Ishikawa (cell line): ENCODE measurements around the gene PIWIL1.

Experiments used
- CREB1 ChIP-seq: IDR thresholded peaks from 2 replicates; pipeline ENCODE4 v1.6.1; 2012; ENCODE audit warnings: low read depth
- EGR1 ChIP-seq: IDR thresholded peaks from 2 replicates; pipeline ENCODE4 v1.6.1; 2012
- EP300 ChIP-seq: IDR thresholded peaks from 2 replicates; pipeline ENCODE4 v1.6.1; 2012; ENCODE audit warnings: borderline replicate concordance
- FOXM1 ChIP-seq: IDR thresholded peaks from 2 replicates; pipeline ENCODE4 v1.6.1; 2012; ENCODE audit warnings: low read depth, borderline replicate concordance
- NFIC ChIP-seq: IDR thresholded peaks from 2 replicates; pipeline ENCODE4 v1.6.1; 2012
- RAD21 ChIP-seq: IDR thresholded peaks from 2 replicates; pipeline ENCODE4 v1.6.1; 2012; ENCODE audit warnings: low read depth
- TAF1 ChIP-seq: IDR thresholded peaks from 2 replicates; pipeline ENCODE4 v1.6.1; 2012; ENCODE audit warnings: low read depth, mild to moderate bottlenecking
- TEAD4 ChIP-seq: IDR thresholded peaks from 2 replicates; pipeline ENCODE4 v1.6.1; 2012
- TF ChIP-seq, protein P1 (sequence below): IDR thresholded peaks from 2 replicates; pipeline ENCODE4 v1.6.1; 2012
- TF ChIP-seq, protein P2 (sequence below): IDR thresholded peaks from 2 replicates; pipeline ENCODE4 v1.6.1; 2012

DNA sequence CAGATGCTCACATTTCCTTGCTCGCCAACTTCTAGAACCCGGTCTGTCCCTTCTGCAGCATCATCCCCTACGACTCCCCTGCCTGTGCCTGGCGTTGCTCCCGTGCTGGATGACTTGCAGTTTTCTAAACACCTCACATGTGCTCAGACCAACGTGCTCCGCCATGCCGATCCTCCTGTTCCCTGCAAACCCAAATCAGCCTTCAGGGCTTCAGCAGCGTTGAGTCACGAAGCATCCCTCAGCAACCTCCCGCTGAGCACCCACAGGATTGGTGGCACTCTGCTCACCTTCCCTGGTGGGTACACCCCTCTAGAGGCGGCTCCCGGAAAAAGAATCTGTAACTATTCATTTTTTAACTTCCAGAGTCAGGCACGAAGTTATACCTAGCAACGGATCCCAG lies 2.8 kb upstream of the PIWIL1 start:
- TF ChIP-seq, protein P1, sequence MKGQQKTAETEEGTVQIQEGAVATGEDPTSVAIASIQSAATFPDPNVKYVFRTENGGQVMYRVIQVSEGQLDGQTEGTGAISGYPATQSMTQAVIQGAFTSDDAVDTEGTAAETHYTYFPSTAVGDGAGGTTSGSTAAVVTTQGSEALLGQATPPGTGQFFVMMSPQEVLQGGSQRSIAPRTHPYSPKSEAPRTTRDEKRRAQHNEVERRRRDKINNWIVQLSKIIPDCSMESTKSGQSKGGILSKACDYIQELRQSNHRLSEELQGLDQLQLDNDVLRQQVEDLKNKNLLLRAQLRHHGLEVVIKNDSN, result no peak
- TF ChIP-seq EGR1, result no peak
- no peak for TF ChIP-seq EP300
- TF ChIP-seq FOXM1, result no peak
- no peak for TF ChIP-seq NFIC
- TF ChIP-seq RAD21, result no peak
- no peak for TF ChIP-seq TEAD4
- TF ChIP-seq CREB1, result no peak
- TF ChIP-seq, protein P2, sequence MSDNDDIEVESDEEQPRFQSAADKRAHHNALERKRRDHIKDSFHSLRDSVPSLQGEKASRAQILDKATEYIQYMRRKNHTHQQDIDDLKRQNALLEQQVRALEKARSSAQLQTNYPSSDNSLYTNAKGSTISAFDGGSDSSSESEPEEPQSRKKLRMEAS, result no peak
- TF ChIP-seq TAF1, result no peak
